ENCODE measurements around the gene XPO6.

The XPO6 gene

DNA sequence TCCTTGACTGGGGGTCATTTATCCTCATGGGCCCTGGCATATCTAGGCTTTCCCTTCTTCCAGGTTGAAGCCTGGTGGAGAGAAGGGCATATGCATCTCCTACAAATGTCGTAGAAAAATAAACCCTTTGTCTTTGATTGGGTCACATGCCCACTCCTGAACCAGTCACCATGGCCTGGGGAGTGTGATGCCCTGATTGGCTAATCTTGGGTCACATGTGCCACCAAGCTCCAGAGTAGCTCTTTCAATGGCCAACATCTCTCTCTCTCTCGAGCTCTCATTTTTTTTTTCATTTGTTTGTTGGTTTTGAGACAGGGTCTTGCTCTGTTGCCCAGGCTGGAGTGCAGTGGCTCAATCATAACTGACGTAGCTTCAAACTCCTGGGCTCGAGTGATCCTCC is 5.6 kb upstream of the XPO6 start:
- Histone ChIP-seq H3K27me3 (ENCODE audit: insufficient read depth, poor library complexity, severe bottlenecking) (no peaks in the 10 kb centered on the region), H3K4me3 (replicated peaks; ENCODE audit: insufficient read depth, low read length) (no peak overlapping the region), H3K27ac (replicated peaks) (no peak overlapping the region)
- DNase-seq (ENCODE audit: low read depth in 1 of 2, low spot score in 1 of 2): no peak
- TF ChIP-seq, protein P1, sequence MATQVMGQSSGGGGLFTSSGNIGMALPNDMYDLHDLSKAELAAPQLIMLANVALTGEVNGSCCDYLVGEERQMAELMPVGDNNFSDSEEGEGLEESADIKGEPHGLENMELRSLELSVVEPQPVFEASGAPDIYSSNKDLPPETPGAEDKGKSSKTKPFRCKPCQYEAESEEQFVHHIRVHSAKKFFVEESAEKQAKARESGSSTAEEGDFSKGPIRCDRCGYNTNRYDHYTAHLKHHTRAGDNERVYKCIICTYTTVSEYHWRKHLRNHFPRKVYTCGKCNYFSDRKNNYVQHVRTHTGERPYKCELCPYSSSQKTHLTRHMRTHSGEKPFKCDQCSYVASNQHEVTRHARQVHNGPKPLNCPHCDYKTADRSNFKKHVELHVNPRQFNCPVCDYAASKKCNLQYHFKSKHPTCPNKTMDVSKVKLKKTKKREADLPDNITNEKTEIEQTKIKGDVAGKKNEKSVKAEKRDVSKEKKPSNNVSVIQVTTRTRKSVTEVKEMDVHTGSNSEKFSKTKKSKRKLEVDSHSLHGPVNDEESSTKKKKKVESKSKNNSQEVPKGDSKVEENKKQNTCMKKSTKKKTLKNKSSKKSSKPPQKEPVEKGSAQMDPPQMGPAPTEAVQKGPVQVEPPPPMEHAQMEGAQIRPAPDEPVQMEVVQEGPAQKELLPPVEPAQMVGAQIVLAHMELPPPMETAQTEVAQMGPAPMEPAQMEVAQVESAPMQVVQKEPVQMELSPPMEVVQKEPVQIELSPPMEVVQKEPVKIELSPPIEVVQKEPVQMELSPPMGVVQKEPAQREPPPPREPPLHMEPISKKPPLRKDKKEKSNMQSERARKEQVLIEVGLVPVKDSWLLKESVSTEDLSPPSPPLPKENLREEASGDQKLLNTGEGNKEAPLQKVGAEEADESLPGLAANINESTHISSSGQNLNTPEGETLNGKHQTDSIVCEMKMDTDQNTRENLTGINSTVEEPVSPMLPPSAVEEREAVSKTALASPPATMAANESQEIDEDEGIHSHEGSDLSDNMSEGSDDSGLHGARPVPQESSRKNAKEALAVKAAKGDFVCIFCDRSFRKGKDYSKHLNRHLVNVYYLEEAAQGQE (IDR thresholded peaks at IDR 0.05; ENCODE audit: insufficient replicate concordance, low read depth): no peak
- TF ChIP-seq SPI1 (IDR thresholded peaks at IDR 0.05; ENCODE audit: borderline replicate concordance, low read depth): no peak
- TF ChIP-seq CTCF (IDR thresholded peaks at IDR 0.05; ENCODE audit: insufficient read depth, low read length): no peak

DNA sequence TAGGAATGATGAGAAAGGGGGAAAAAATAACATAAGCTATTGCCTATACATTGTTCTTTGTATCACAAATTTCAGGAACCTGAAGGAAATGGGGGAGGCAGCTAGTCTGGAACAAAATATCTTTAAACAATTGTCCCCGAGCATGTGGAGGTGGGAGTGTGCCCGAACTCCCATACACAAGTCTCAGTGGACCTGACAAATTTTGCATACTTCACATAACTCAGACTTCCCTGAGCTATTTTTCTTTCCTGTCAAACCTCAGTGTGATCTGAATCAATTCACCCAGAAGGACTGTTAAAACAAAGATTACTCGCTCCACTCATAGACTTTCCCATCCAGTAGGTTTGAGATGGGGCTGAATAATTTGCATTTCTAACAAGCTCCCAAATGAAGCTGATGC is 1.6 kb upstream of the XPO6 start:
- Histone ChIP-seq H3K4me3 (replicated peaks; ENCODE audit: insufficient read depth, low read length) (no peak overlapping the region), H3K27me3 (ENCODE audit: insufficient read depth, poor library complexity, severe bottlenecking) (no peaks in the 10 kb centered on the region), H3K27ac (replicated peaks) (no peak overlapping the region)
- DNase-seq (ENCODE audit: low read depth in 1 of 2, low spot score in 1 of 2): no peak
- TF ChIP-seq, protein P1 (IDR thresholded peaks at IDR 0.05; ENCODE audit: insufficient replicate concordance, low read depth): no peak
- TF ChIP-seq SPI1 (IDR thresholded peaks at IDR 0.05; ENCODE audit: borderline replicate concordance, low read depth) (no peak), GABPA (IDR thresholded peaks at IDR 0.05; ENCODE audit: low read depth) (no peak), POLR2AphosphoS5 (IDR thresholded peaks at IDR 0.05; ENCODE audit: low read depth) (no peak), CTCF (IDR thresholded peaks at IDR 0.05; ENCODE audit: insufficient read depth, low read length) (no peak)

DNA sequence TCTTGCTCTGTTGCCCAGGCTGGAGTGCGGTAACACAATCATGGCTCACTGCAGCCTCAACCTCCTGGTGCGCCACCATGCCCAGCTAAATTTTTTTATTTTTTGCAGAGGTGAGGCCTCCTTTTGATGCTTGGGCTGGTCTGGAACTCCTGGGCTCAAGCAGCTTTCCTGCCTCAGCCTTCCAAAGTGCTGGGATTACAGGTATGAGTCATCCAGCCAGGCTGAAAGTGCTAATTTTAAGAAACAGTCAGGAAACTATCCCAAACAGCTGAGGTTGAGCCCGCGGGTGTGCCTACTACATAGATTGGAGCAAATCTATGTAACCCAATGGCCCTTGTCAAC is 738 bp upstream of the XPO6 start:
- Histone ChIP-seq H3K4me3 (replicated peaks; ENCODE audit: insufficient read depth, low read length) (peak overlapping the region; percentile 34), H3K27me3 (ENCODE audit: insufficient read depth, poor library complexity, severe bottlenecking) (no peaks in the 10 kb centered on the region), H3K27ac (replicated peaks) (peak overlapping the region; percentile 73)
- DNase-seq (ENCODE audit: low read depth in 1 of 2, low spot score in 1 of 2): no peak
- TF ChIP-seq, protein P1 (IDR thresholded peaks at IDR 0.05; ENCODE audit: insufficient replicate concordance, low read depth): no peak
- TF ChIP-seq POLR2AphosphoS5 (IDR thresholded peaks at IDR 0.05; ENCODE audit: low read depth) (no peak), GABPA (IDR thresholded peaks at IDR 0.05; ENCODE audit: low read depth) (no peak), CTCF (IDR thresholded peaks at IDR 0.05; ENCODE audit: insufficient read depth, low read length) (no peak), SPI1 (IDR thresholded peaks at IDR 0.05; ENCODE audit: borderline replicate concordance, low read depth) (no peak)

Measured in HL-60 (cell line).